Measurements from ENCODE around the gene KRT222. TPM values are rescaled to one million over a fixed set of nuclear protein-coding genes. Genes with fewer than 3 reads are reported as not detected.

Gene KRT222
- not detected in 2 replicates for total RNA-seq (2014; rRNA removed; shearing (Covaris generic))

- no peak for DNase-seq (ENCODE audit: low spot score)
Measured at GRCh38 chr17:40664582-40665333, at the start of gene KRT222. Gene KRT222, minus strand, starts transcription at chr17:40665177. Its CDS starts 78 bp downstream, at chr17:40665099.

- DNase-seq (ENCODE audit: low spot score), result no peak
Measured at GRCh38 chr17:40714473-40714872, 49.5 kb upstream of the KRT222 start.

GRCh38 chr17:40707745-40708144 is 42.8 kb upstream of the KRT222 start:
- no peak for DNase-seq (ENCODE audit: low spot score)

- DNase-seq (ENCODE audit: low spot score), result no peak
Measured at GRCh38 chr17:40705584-40705983, 40.6 kb upstream of the KRT222 start.

- no peak for DNase-seq (ENCODE audit: low spot score)
Measured at GRCh38 chr17:40703652-40704051, 38.7 kb upstream of the KRT222 start, which contains the start of gene KRT24. Gene KRT24, minus strand, starts transcription at chr17:40703752. Its CDS starts 59 bp downstream, at chr17:40703693.

- no peak for DNase-seq (ENCODE audit: low spot score)
Measured at GRCh38 chr17:40702271-40702670, 37.3 kb upstream of the KRT222 start.

GRCh38 chr17:40699853-40700252 is 34.9 kb upstream of the KRT222 start:
- no peak for DNase-seq (ENCODE audit: low spot score)

- DNase-seq (ENCODE audit: low spot score), result no peak
Measured at GRCh38 chr17:40699371-40699770, 34.4 kb upstream of the KRT222 start.

- no peak for DNase-seq (ENCODE audit: low spot score)
Measured at GRCh38 chr17:40697297-40697696, 32.3 kb upstream of the KRT222 start.

GRCh38 chr17:40696651-40697072 is 31.7 kb upstream of the KRT222 start:
- DNase-seq (ENCODE audit: low spot score), result no peak

- DNase-seq (ENCODE audit: low spot score), result peak; percentile 17
Measured at GRCh38 chr17:40695874-40696472, 31.0 kb upstream of the KRT222 start.

GRCh38 chr17:40694584-40694983 is 29.6 kb upstream of the KRT222 start:
- DNase-seq (ENCODE audit: low spot score), result peak; percentile 32

- DNase-seq (ENCODE audit: low spot score), result no peak
Measured at GRCh38 chr17:40687106-40687505, 22.1 kb upstream of the KRT222 start.

- no peak for DNase-seq (ENCODE audit: low spot score)
Measured at GRCh38 chr17:40686192-40686591, 21.2 kb upstream of the KRT222 start.

- DNase-seq (ENCODE audit: low spot score), result no peak
Measured at GRCh38 chr17:40680998-40681397, 16.0 kb upstream of the KRT222 start.

- no peak for DNase-seq (ENCODE audit: low spot score)
Measured at GRCh38 chr17:40679523-40679907, 14.5 kb upstream of the KRT222 start.

- DNase-seq (ENCODE audit: low spot score), result no peak
Measured at GRCh38 chr17:40678902-40679522, 14.0 kb upstream of the KRT222 start.

GRCh38 chr17:40675905-40676304 is 10.9 kb upstream of the KRT222 start:
- no peak for DNase-seq (ENCODE audit: low spot score)

GRCh38 chr17:40672654-40673053 is 7.7 kb upstream of the KRT222 start:
- no peak for DNase-seq (ENCODE audit: low spot score)

GRCh38 chr17:40671282-40671681 is 6.3 kb upstream of the KRT222 start:
- no peak for DNase-seq (ENCODE audit: low spot score)

- no peak for DNase-seq (ENCODE audit: low spot score)
Measured at GRCh38 chr17:40666331-40666730, 1.4 kb upstream of the KRT222 start.

GRCh38 chr17:40663252-40663651 is 1.7 kb downstream of the KRT222 start:
- DNase-seq (ENCODE audit: low spot score), result no peak

- DNase-seq (ENCODE audit: low spot score), result no peak
Measured at GRCh38 chr17:40659911-40660310, 5.1 kb downstream of the KRT222 start.
